K562 (cell line): Measurements from ENCODE around the gene ZNRF1. TPM values are rescaled to one million over a fixed set of nuclear protein-coding genes. Genes with fewer than 3 reads are reported as not detected.

Experiments used
- COPS2 ChIP-seq: fragments of 450-650 bp; conservative IDR thresholded peaks from 2 replicates; pipeline ENCODE4 v1.6.1; 2016; ENCODE audit warnings: mild to moderate bottlenecking, moderate library complexity
- HNRNPL ChIP-seq: fragments of 200-400 bp; formaldehyde crosslinking; IDR thresholded peaks from 2 replicates; pipeline ENCODE4 v1.6.1; 2017; ENCODE audit warnings: low read depth, mild to moderate bottlenecking, low read length
- MTA3 ChIP-seq: fragments of 450-650 bp; formaldehyde crosslinking; IDR thresholded peaks from 2 replicates; pipeline ENCODE4 v1.6.1; 2017; ENCODE audit warnings: mild to moderate bottlenecking, borderline replicate concordance
- PHB2 ChIP-seq: fragments of 450-650 bp; IDR thresholded peaks from 2 replicates; pipeline ENCODE4 v1.6.1; 2017; ENCODE audit warnings: low read depth
- PRPF4 ChIP-seq: fragments of 200-400 bp; formaldehyde crosslinking; IDR thresholded peaks from one replicate; pipeline ENCODE4 v1.6.1; 2017; ENCODE audit warnings: low read length, low read depth, mild to moderate bottlenecking; ENCODE audit not compliant: insufficient read depth, poor library complexity, severe bottlenecking
- RNF2 ChIP-seq: sonication (generic); IDR thresholded peaks from 2 replicates; pipeline ENCODE4 v1.6.1; 2016
- SRSF1 ChIP-seq: fragments of 200-400 bp; formaldehyde crosslinking; IDR thresholded peaks from 2 replicates; pipeline ENCODE4 v1.6.1; 2017; ENCODE audit warnings: mild to moderate bottlenecking, low read depth, low read length, moderate library complexity
- TCF7 ChIP-seq: sonication (generic); IDR thresholded peaks from 2 replicates; pipeline ENCODE4 v1.6.1; 2016; ENCODE audit warnings: antibody characterized with exemption, borderline replicate concordance
- TCF7L2 ChIP-seq: fragments of 150-350 bp; IDR thresholded peaks from 2 replicates; pipeline ENCODE4 v1.6.1; 2016; ENCODE audit warnings: low read depth, mild to moderate bottlenecking, low read length, moderate library complexity
- ZFPM2 ChIP-seq: fragments of 250-450 bp; sonication (Bioruptor Pico); IDR thresholded peaks from 2 replicates; pipeline ENCODE4 v1.5.1; 2022; ENCODE audit warnings: mild to moderate bottlenecking
- ZFX ChIP-seq: sonication (generic); formaldehyde crosslinking; IDR thresholded peaks from 2 replicates; pipeline ENCODE4 v1.8.0; 2022; ENCODE audit warnings: mild to moderate bottlenecking, missing genetic modification reagents, moderate library complexity
- ZNF384 ChIP-seq: IDR thresholded peaks from 2 replicates; pipeline ENCODE4 v1.6.1; 2012; ENCODE audit warnings: low read depth, low read length, improper control_type of control experiment
- ZNF668 ChIP-seq: fragments of 250-450 bp; sonication (Bioruptor Pico); IDR thresholded peaks from 2 replicates; pipeline ENCODE4 v1.8.0; 2022; ENCODE audit warnings: mild to moderate bottlenecking, inconsistent platforms
- ZNF764 ChIP-seq: fragments of 250-450 bp; sonication (Bioruptor Pico); IDR thresholded peaks from 2 replicates; pipeline ENCODE4 v1.4.0; 2020; ENCODE audit warnings: low read depth, mild to moderate bottlenecking, moderate library complexity
- polyA plus RNA-seq, 8 experiments: library from polyadenylated mRNA; depleted of rRNA in 4 of 8; stranded (reverse) in 5 of 8; unstranded in 3 of 8; fragments of >200 nt; fragmentation: Nextera tagmentation in 2 of 8; fragmentation: Illumina TruSeq in 1 of 8; extraction: Ambion mirVana in 2 of 8; extraction: Trizol in 1 of 8; gene quantifications; 2 replicates each; pipeline versions ENCODE4 v1.2.1 to v1.2.3, GENCODE V29; 2011 to 2014; ENCODE audit warnings: inconsistent platforms in 1 of 8, missing spikeins in 1 of 8
- total RNA-seq, 7 experiments: library from RNA; depleted of rRNA in 6 of 7; stranded (reverse); fragments of >200 nt in 6 of 7; fragmentation: Illumina TruSeq in 2 of 7; extraction: Trizol in 2 of 7; gene quantifications; 2 replicates each; pipeline versions ENCODE4 v1.2.1 to v1.2.3, GENCODE V29; 2011 to 2021; ENCODE audit warnings: low replicate concordance in 1 of 7
- TF ChIP-seq, protein P1 (sequence below), 2 experiments: fragments of 450-650 bp; IDR thresholded peaks; 2 replicates each; pipeline ENCODE4 v1.6.1; 2018; ENCODE audit warnings: mild to moderate bottlenecking in 2 of 2, low read depth in 1 of 2; ENCODE audit not compliant: partially characterized antibody in 2 of 2
- TF ChIP-seq, protein P2 (sequence below), 2 experiments: IDR thresholded peaks in 1 of 2; conservative IDR thresholded peaks in 1 of 2; 2 replicates each; pipeline ENCODE4 v1.6.1; 2016; ENCODE audit warnings: low read depth in 2 of 2, mild to moderate bottlenecking in 1 of 2, missing compliant biosample characterization in 1 of 2, missing genetic modification characterization in 1 of 2, moderate library complexity in 1 of 2
- TF ChIP-seq, protein P3 (sequence below): sonication (generic); formaldehyde crosslinking; IDR thresholded peaks from 2 replicates; pipeline ENCODE4 v1.8.0; 2022; ENCODE audit warnings: missing genetic modification reagents, mild to moderate bottlenecking, moderate library complexity, borderline replicate concordance
- TF ChIP-seq, protein P4 (sequence below): fragments of 250-450 bp; sonication (Bioruptor Pico); IDR thresholded peaks from 2 replicates; pipeline ENCODE4 v1.8.0; 2022; ENCODE audit warnings: inconsistent platforms, mild to moderate bottlenecking, moderate library complexity, borderline replicate concordance

ZNRF1 gene
- total and polyA plus RNA-seq, 9 of the 15 experiments (the other 6 are each of a cell fraction or from before 2014, with no cell fraction given): 9.5 to 37.7 (median 20.0) TPM

DNA sequence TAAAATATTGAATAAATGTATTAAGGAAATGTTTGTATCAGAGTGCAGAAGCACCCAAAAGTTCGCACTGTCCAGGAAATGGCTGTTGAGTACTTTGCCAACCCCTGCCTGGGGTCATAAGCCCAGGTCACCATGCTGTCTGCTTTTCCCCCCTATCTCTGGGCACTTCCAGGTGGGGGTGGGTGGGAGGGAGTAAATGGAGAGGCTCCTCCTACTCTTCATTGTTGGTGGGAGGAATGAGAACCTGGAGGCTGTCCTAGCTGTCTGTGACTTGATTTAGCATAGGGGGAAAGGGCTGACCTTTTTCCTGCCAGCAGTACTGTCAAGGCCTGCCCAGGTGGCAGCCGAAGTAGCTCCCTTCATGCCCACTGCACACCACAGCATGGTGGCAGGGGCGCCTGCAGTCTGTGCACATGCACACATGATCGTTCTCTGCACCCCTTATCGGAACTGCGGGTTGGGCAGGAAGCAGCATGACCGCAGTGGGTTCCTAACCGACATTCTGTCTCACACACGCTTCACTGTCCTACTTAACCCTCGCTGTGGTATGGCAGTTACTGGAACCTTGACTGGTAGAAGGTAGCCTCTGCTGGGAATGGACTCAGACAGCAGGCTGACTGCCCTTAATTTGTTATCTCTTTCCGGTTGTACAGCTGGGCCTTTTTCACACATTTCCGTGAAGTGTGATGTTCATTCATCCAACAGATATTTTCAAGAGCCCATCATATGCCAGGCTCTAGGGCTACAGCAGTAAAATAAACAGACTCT lies 76.3 kb downstream of the ZNRF1 start (continued):
- TF ChIP-seq, protein P1, sequence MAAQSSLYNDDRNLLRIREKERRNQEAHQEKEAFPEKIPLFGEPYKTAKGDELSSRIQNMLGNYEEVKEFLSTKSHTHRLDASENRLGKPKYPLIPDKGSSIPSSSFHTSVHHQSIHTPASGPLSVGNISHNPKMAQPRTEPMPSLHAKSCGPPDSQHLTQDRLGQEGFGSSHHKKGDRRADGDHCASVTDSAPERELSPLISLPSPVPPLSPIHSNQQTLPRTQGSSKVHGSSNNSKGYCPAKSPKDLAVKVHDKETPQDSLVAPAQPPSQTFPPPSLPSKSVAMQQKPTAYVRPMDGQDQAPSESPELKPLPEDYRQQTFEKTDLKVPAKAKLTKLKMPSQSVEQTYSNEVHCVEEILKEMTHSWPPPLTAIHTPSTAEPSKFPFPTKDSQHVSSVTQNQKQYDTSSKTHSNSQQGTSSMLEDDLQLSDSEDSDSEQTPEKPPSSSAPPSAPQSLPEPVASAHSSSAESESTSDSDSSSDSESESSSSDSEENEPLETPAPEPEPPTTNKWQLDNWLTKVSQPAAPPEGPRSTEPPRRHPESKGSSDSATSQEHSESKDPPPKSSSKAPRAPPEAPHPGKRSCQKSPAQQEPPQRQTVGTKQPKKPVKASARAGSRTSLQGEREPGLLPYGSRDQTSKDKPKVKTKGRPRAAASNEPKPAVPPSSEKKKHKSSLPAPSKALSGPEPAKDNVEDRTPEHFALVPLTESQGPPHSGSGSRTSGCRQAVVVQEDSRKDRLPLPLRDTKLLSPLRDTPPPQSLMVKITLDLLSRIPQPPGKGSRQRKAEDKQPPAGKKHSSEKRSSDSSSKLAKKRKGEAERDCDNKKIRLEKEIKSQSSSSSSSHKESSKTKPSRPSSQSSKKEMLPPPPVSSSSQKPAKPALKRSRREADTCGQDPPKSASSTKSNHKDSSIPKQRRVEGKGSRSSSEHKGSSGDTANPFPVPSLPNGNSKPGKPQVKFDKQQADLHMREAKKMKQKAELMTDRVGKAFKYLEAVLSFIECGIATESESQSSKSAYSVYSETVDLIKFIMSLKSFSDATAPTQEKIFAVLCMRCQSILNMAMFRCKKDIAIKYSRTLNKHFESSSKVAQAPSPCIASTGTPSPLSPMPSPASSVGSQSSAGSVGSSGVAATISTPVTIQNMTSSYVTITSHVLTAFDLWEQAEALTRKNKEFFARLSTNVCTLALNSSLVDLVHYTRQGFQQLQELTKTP (IDR thresholded peaks at IDR 0.05; ENCODE audit: low read depth in 1 of 2, partially characterized antibody in 2 of 2): no peak
- no peak for TF ChIP-seq ZNF764 (CRISPR knock-in tag)
- TF ChIP-seq PRPF4: no peak
- TF ChIP-seq TCF7L2: no peak
- TF ChIP-seq ZNF384: no peak
- no peak for TF ChIP-seq ZNF668 (CRISPR knock-in tag)
- TF ChIP-seq TCF7: no peak
- TF ChIP-seq, protein P2, sequence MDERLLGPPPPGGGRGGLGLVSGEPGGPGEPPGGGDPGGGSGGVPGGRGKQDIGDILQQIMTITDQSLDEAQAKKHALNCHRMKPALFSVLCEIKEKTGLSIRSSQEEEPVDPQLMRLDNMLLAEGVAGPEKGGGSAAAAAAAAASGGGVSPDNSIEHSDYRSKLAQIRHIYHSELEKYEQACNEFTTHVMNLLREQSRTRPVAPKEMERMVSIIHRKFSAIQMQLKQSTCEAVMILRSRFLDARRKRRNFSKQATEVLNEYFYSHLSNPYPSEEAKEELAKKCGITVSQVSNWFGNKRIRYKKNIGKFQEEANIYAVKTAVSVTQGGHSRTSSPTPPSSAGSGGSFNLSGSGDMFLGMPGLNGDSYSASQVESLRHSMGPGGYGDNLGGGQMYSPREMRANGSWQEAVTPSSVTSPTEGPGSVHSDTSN (CRISPR knock-in tag; IDR thresholded peaks at IDR 0.05; ENCODE audit: low read depth): no peak
- TF ChIP-seq, protein P2 (tag; conservative IDR thresholded peaks at IDR 0.05; ENCODE audit: low read depth): no peak; the same call in 1 of the 2 replicates
- TF ChIP-seq ZFX (CRISPR knock-in tag): no peak; the same call in 1 of the 2 replicates
- TF ChIP-seq COPS2: no peak
- 0 out of 2 replicates have a peak, but pooled peaks have one; percentile 40 for TF ChIP-seq HNRNPL
- TF ChIP-seq ZFPM2: no peak
- TF ChIP-seq SRSF1: no peak
- no peak for TF ChIP-seq PHB2
- TF ChIP-seq, protein P3, sequence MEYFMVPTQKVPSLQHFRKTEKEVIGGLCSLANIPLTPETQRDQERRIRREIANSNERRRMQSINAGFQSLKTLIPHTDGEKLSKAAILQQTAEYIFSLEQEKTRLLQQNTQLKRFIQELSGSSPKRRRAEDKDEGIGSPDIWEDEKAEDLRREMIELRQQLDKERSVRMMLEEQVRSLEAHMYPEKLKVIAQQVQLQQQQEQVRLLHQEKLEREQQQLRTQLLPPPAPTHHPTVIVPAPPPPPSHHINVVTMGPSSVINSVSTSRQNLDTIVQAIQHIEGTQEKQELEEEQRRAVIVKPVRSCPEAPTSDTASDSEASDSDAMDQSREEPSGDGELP (CRISPR knock-in tag): peak; percentile 86
- TF ChIP-seq, protein P4, sequence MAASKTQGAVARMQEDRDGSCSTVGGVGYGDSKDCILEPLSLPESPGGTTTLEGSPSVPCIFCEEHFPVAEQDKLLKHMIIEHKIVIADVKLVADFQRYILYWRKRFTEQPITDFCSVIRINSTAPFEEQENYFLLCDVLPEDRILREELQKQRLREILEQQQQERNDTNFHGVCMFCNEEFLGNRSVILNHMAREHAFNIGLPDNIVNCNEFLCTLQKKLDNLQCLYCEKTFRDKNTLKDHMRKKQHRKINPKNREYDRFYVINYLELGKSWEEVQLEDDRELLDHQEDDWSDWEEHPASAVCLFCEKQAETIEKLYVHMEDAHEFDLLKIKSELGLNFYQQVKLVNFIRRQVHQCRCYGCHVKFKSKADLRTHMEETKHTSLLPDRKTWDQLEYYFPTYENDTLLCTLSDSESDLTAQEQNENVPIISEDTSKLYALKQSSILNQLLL (CRISPR knock-in tag): no peak
- TF ChIP-seq RNF2: peak; percentile 98; the same call in 1 of the 2 replicates
- TF ChIP-seq MTA3: peak; percentile 57; the same call in 1 of the 2 replicates
